IMR-90 (cell line): Measurements from ENCODE around the gene LSM8. TPM values are rescaled to one million over a fixed set of nuclear protein-coding genes. Genes with fewer than 3 reads are reported as not detected.

Source experiments
- ATAC-seq: fragments of 200-7000 bp; cut with Tn5 transposase; 2 replicates; pipeline ENCODE4 v1.9.1; 2020; ENCODE audit warnings: low read depth, mild to moderate bottlenecking, moderate library complexity
- BruUV-seq: library from RNA; stranded (reverse); fragments of 400-500 nt; replicated peaks from 2 replicates; lab custom pipeline; 2021; lab: Mats Ljungman, UMichigan
- CTCF ChIA-PET: fragments of 300-600 bp; formaldehyde crosslinking; extraction: SDS; loops from one replicate; lab custom pipeline; 2021; ENCODE audit warnings: antibody characterized with exemption; lab: Yijun Ruan, JAX
- POLR2A ChIA-PET: fragments of 300-600 bp; sonication (Branson Sonifier 250); formaldehyde crosslinking; loops from one replicate; lab custom pipeline; 2022; ENCODE audit warnings: antibody characterized with exemption; ENCODE audit not compliant: unreplicated experiment; lab: Charles Lee
- DNase-seq: peaks from one replicate; pipeline ENCODE4 v3.0.0; 2013
- H2AFZ ChIP-seq: replicated peaks from 2 replicates; pipeline ENCODE3; 2013; ENCODE audit warnings: low read length, mild to moderate bottlenecking; ENCODE audit not compliant: poor library complexity
- H2AK5ac ChIP-seq: 2 replicates; pipeline ENCODE4 v1.6.1; 2013; ENCODE audit warnings: low read depth, low read length, inconsistent platforms
- H2AK9ac ChIP-seq: replicated peaks from 2 replicates; pipeline ENCODE3; 2013; ENCODE audit warnings: mild to moderate bottlenecking, low read depth, low read length, moderate library complexity; ENCODE audit not compliant: poor library complexity
- H2BK120ac ChIP-seq: 2 replicates; pipeline ENCODE4 v1.6.1; 2013; ENCODE audit warnings: low read depth, low read length, inconsistent platforms
- H2BK15ac ChIP-seq: 3 replicates; pipeline ENCODE4 v1.6.1; 2013; ENCODE audit warnings: low read depth, low read length, inconsistent platforms
- H2BK20ac ChIP-seq: 2 replicates; pipeline ENCODE4 v1.6.1; 2013; ENCODE audit warnings: low read depth, mild to moderate bottlenecking, inconsistent platforms, low read length, moderate library complexity
- H2BK5ac ChIP-seq: 2 replicates; pipeline ENCODE4 v1.6.1; 2013; ENCODE audit warnings: mild to moderate bottlenecking, low read depth, low read length, inconsistent platforms; ENCODE audit not compliant: poor library complexity, severe bottlenecking
- H3K14ac ChIP-seq: replicated peaks from 2 replicates; pipeline ENCODE4 v1.6.1; 2013; ENCODE audit warnings: low read depth, low read length, inconsistent platforms
- H3K18ac ChIP-seq: 2 replicates; pipeline ENCODE4 v1.6.1; 2013; ENCODE audit warnings: low read depth, low read length, control low read depth
- H3K23ac ChIP-seq: 2 replicates; pipeline ENCODE4 v1.6.1; 2013; ENCODE audit warnings: low read depth, low read length, inconsistent platforms
- H3K27ac ChIP-seq: 2 replicates; pipeline ENCODE4 v1.5.1; 2013; ENCODE audit warnings: mild to moderate bottlenecking, control low read depth, low read length; ENCODE audit not compliant: insufficient read depth
- H3K27me3 ChIP-seq: 2 replicates; pipeline ENCODE4 v1.6.1; 2013; ENCODE audit warnings: low read length; ENCODE audit not compliant: control insufficient read depth, insufficient read depth
- H3K36me3 ChIP-seq: 2 replicates; pipeline ENCODE4 v1.6.1; 2013; ENCODE audit warnings: low read length, mixed read lengths; ENCODE audit not compliant: control insufficient read depth, insufficient read depth
- H3K4ac ChIP-seq: 2 replicates; pipeline ENCODE4 v1.6.1; 2013; ENCODE audit warnings: low read depth, low read length, inconsistent platforms
- H3K4me1 ChIP-seq: 2 replicates; pipeline ENCODE4 v1.6.1; 2013; ENCODE audit warnings: low read length, mixed read lengths; ENCODE audit not compliant: control insufficient read depth, insufficient read depth
- H3K4me2 ChIP-seq: 2 replicates; pipeline ENCODE4 v1.6.1; 2013; ENCODE audit warnings: low read depth, mild to moderate bottlenecking, control low read depth, low read length, moderate library complexity
- H3K4me3 ChIP-seq: 2 replicates; pipeline ENCODE4 v1.5.1; 2013; ENCODE audit warnings: low read depth, mild to moderate bottlenecking, control low read depth, low read length, moderate library complexity; ENCODE audit not compliant: insufficient read depth
- H3K56ac ChIP-seq: 2 replicates; pipeline ENCODE4 v1.6.1; 2013; ENCODE audit warnings: low read length, inconsistent platforms; ENCODE audit not compliant: insufficient read depth; ENCODE audit errors: extremely low read depth
- H3K79me1 ChIP-seq, 2 experiments: 2 replicates each; pipeline ENCODE4 v1.6.1; 2013; ENCODE audit warnings: low read length in 2 of 2, inconsistent platforms in 1 of 2, low read depth in 1 of 2
- H3K9ac ChIP-seq: 2 replicates; pipeline ENCODE4 v1.6.1; 2013; ENCODE audit warnings: low read depth, low read length, control low read depth
- H3K9me1 ChIP-seq: 2 replicates; pipeline ENCODE4 v1.6.1; 2013; ENCODE audit warnings: low read length, inconsistent platforms; ENCODE audit not compliant: insufficient read depth
- H3K9me3 ChIP-seq: 2 replicates; pipeline ENCODE4 v1.6.1; 2013; ENCODE audit warnings: low read length; ENCODE audit not compliant: control insufficient read depth, insufficient read depth
- H4K20me1 ChIP-seq: 2 replicates; pipeline ENCODE4 v1.6.1; 2013; ENCODE audit warnings: low read length, inconsistent platforms; ENCODE audit not compliant: insufficient read depth
- H4K5ac ChIP-seq: 2 replicates; pipeline ENCODE4 v1.6.1; 2013; ENCODE audit warnings: mild to moderate bottlenecking, low read depth, low read length, control low read depth
- H4K8ac ChIP-seq, 2 experiments: 2 replicates each; pipeline ENCODE4 v1.6.1; 2013; ENCODE audit warnings: low read depth in 2 of 2, low read length in 2 of 2, control low read depth in 1 of 2, inconsistent platforms in 1 of 2
- H4K91ac ChIP-seq: 2 replicates; pipeline ENCODE4 v1.6.1; 2013; ENCODE audit warnings: low read depth, low read length, inconsistent platforms; ENCODE audit not compliant: insufficient read depth
- FOS ChIP-seq: fragments of 150-350 bp; IDR thresholded peaks from 2 replicates; pipeline ENCODE4 v1.6.1; 2016; ENCODE audit warnings: low read depth, low read length
- MAFK ChIP-seq: IDR thresholded peaks from 2 replicates; pipeline ENCODE4 v1.6.1; 2012; ENCODE audit warnings: low read depth, low read length, improper control_type of control experiment
- MXI1 ChIP-seq: IDR thresholded peaks from 2 replicates; pipeline ENCODE4 v1.6.1; 2012; ENCODE audit warnings: low read depth, mild to moderate bottlenecking, low read length, moderate library complexity, borderline replicate concordance
- WGBS, 2 experiments: methylation state at CpG; one replicate each; pipeline versions ENCODE4 v1.1.5 to v1.1.7; 2013; ENCODE audit warnings: missing lambda C conversion rate in 2 of 2; ENCODE audit not compliant: insufficient read length in 1 of 2; ENCODE audit errors: extremely low coverage in 2 of 2; 5-methylcytosine and 5-hydroxymethylcytosine counted together
- dilution Hi-C: fragments of 300-500 bp; cut with HindIII; formaldehyde crosslinking; loops from one replicate; pipeline ENCODE4 v1.14.3; 2018; ENCODE audit warnings: low sequenced_read_pairs; ENCODE audit not compliant: unreplicated experiment
- in situ Hi-C: fragments of 300-500 bp; cut with MboI; formaldehyde crosslinking; loops from 3 replicates; pipeline ENCODE4 v1.14.3; 2019; ENCODE audit warnings: low sequenced_read_pairs, inconsistent platforms, mixed read lengths
- intact Hi-C: fragments of 100-400 bp; cut with micrococcal nuclease; formaldehyde crosslinking; loops from 2 replicates; pipeline ENCODE4 v1.10.0; 2022
- polyA plus RNA-seq, 3 experiments: library from polyadenylated mRNA; depleted of rRNA; stranded (reverse); fragments of >200 nt; gene quantifications; 2 replicates each; pipeline ENCODE4 v1.2.3, GENCODE V29; 2012; ENCODE audit warnings: low replicate concordance in 1 of 3
- total RNA-seq: library from RNA; depleted of rRNA; stranded (reverse); fragments of >200 nt; gene quantifications from 2 replicates; pipeline ENCODE4 v1.2.3, GENCODE V29; 2012
- TF ChIP-seq, protein P1 (sequence below): fragments of 150-350 bp; IDR thresholded peaks from 2 replicates; pipeline ENCODE4 v1.6.1; 2016; ENCODE audit warnings: low read depth, mild to moderate bottlenecking, low read length, moderate library complexity, borderline replicate concordance
- TF ChIP-seq, protein P2 (sequence below): fragments of 150-350 bp; IDR thresholded peaks from 2 replicates; pipeline ENCODE4 v1.6.1; 2017; ENCODE audit warnings: mild to moderate bottlenecking, antibody characterized with exemption, low read length, low read depth

LSM8 gene
- total and polyA plus RNA-seq, 2 of the 4 experiments (the other 2 are of a cell fraction) = 9.7 to 30.2 TPM

- CTCF ChIA-PET = interaction anchor here (0.7 kb wide), 1 partner anchor 13 kb away, joined by 3 read pairs; no protein-coding TSS in a partner anchor
- H3K14ac ChIP-seq = peak overlapping the region; percentile 99
- in situ Hi-C loops (no loop called here), intact Hi-C loops (loop anchor here (5.0 kb wide), 1 partner anchor 311 kb away; the partner anchor contains the start of gene CTTNBP2), dilution Hi-C loops (no loop called here)
- H2AK9ac ChIP-seq = peak overlapping the region; percentile 94
- H3K27me3 ChIP-seq = no peaks in the 10 kb centered on the region
- peak overlapping the region; percentile 80 for H3K27ac ChIP-seq
- no peak overlapping the region; the same call in 1 of the 2 replicates for H2AK5ac ChIP-seq
- H3K23ac ChIP-seq = peak overlapping the region; percentile 97
- H4K20me1 ChIP-seq = no peaks in the 10 kb centered on the region; the same call in 1 of the 2 replicates
- no peaks in the 10 kb centered on the region for H3K9me1 ChIP-seq
- no peak for DNase-seq
- H3K4me3 ChIP-seq = peak overlapping the region; percentile 74
- ATAC-seq = peak; percentile 24
- H4K5ac ChIP-seq = peak overlapping the region; percentile 87
- peak overlapping the region; percentile 87 for H2AFZ ChIP-seq
- peak overlapping the region; percentile 97 to 98 for H4K8ac ChIP-seq
- POLR2A ChIA-PET = no interaction called here
- peak overlapping the region; percentile 97 for H3K9ac ChIP-seq
- peak overlapping the region; percentile 68 for H2BK120ac ChIP-seq
- H3K4me2 ChIP-seq = peak overlapping the region; percentile 83
- TF ChIP-seq MAFK = no peak
- no peak for TF ChIP-seq MXI1
- TF ChIP-seq, protein P1, sequence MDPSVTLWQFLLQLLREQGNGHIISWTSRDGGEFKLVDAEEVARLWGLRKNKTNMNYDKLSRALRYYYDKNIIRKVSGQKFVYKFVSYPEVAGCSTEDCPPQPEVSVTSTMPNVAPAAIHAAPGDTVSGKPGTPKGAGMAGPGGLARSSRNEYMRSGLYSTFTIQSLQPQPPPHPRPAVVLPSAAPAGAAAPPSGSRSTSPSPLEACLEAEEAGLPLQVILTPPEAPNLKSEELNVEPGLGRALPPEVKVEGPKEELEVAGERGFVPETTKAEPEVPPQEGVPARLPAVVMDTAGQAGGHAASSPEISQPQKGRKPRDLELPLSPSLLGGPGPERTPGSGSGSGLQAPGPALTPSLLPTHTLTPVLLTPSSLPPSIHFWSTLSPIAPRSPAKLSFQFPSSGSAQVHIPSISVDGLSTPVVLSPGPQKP = no peak
- TF ChIP-seq, protein P2, sequence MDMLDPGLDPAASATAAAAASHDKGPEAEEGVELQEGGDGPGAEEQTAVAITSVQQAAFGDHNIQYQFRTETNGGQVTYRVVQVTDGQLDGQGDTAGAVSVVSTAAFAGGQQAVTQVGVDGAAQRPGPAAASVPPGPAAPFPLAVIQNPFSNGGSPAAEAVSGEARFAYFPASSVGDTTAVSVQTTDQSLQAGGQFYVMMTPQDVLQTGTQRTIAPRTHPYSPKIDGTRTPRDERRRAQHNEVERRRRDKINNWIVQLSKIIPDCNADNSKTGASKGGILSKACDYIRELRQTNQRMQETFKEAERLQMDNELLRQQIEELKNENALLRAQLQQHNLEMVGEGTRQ = no peak
- TF ChIP-seq FOS = no peak
- 1% methylated on average over 12 of the region's 15 CpGs; no CpG with 5 or more reads in 1 of the 2 experiments for WGBS, 2 experiments
- peak overlapping the region; percentile 30; the same call in 1 of the 2 replicates for H2BK20ac ChIP-seq
- no peaks in the 10 kb centered on the region for H3K9me3 ChIP-seq
- no peak overlapping the region for H2BK15ac ChIP-seq
- H3K18ac ChIP-seq = peak overlapping the region; percentile 62
- peak overlapping the region; percentile 95 for H3K4ac ChIP-seq
- H3K79me1 ChIP-seq = peaks cover 13 to 35% of the 10 kb centered on the region in 2 experiments; a peak in 3 of 4 replicates
- H2BK5ac ChIP-seq = peak overlapping the region; percentile 89
- TSS peak; percentile 91 for BruUV-seq
- H3K4me1 ChIP-seq = no peaks in the 10 kb centered on the region
- H3K56ac ChIP-seq = peak overlapping the region; percentile 97
- H3K36me3 ChIP-seq = peaks cover 2% of the 10 kb centered on the region
- H4K91ac ChIP-seq = peak overlapping the region; percentile 77
These were observed 557 bp upstream of the LSM8 start for GRCh38 chr7:118183428-118183785.
